GM12892 (cell line): ENCODE measurements around the gene EXOC3L1.

Experiments used
- DNase-seq: peaks from one replicate; pipeline ENCODE4 v3.0.0; 2011; ENCODE audit not compliant: insufficient read length
- FAIRE-seq: peaks from 2 replicates; lab custom pipeline; 2011; peaks lifted over from hg19 to GRCh38; lab: Jason Lieb, UNC
- POLR2A ChIP-seq: IDR thresholded peaks from 2 replicates; pipeline ENCODE4 v1.6.1; 2011; ENCODE audit warnings: low read depth, low read length, control low read depth
- POLR2AphosphoS5 ChIP-seq: IDR thresholded peaks from 2 replicates; pipeline ENCODE4 v1.6.1; 2011; ENCODE audit warnings: low read depth, low read length, control low read depth
- TAF1 ChIP-seq: IDR thresholded peaks from 2 replicates; pipeline ENCODE4 v1.6.1; 2011; ENCODE audit warnings: low read depth, mild to moderate bottlenecking, control low read depth, low read length, borderline replicate concordance

The EXOC3L1 gene

DNA sequence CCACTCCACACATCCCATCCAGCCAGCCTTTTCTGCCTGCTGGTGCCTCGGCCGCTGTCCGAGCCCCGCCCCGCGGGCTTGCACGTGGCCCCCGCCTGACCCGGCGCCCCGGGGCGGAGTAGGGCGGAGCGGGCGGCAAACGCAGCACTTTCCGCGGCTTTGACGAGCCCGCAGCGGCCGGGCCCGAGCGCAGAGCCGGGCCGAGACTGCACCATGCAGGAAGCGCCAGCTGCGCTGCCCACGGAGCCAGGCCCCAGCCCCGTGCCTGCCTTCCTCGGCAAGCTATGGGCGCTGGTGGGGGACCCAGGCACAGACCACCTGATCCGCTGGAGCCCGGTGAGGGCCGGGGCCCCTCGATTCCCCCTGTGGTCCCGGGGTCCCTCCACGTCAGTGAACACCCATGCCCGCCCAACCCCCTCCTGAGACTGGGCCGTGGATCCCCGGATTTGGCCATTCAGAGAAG lies 25.3 kb downstream of the EXOC3L1 start, which contains the start of gene HSF4:
HSF4 (plus strand) TSS at position 147 of the 463 bp plus-strand sequence; CDS start at position 214, 67 bp downstream.
- FAIRE-seq (peak; percentile 46), DNase-seq (no peak)
- no peak for TF ChIP-seq TAF1
- no peak for TF ChIP-seq POLR2A
- no peak for TF ChIP-seq POLR2AphosphoS5

DNA sequence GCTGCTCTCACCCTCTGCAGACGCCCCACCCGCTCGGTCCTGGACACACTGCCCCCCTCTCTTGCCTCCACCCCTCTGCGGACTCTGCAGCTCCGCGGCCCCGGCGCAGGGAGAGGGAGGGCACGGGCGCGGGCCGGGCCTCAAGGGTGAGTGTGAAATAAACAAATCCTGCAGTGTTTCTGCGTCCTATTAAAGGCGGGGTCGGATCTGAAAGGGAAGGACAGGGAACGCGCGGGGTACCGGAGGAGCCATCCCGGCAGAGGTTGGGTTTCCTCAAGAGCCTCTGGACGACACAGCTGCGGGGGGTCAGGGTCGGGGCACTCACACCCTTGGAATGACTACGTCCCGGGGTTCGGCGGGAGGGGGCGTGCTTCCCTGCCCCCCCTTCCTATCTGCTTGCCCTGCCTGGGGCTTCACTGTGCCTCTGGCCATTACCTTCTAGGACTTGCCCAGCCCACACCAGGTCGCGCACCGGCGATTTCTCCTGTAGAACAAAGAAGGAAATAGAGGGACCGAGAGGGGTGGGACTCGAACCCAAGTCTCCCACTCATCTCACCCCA lies 25.9 kb downstream of the EXOC3L1 start:
- peak; percentile 33 for FAIRE-seq
- TF ChIP-seq TAF1 (no peak), POLR2AphosphoS5 (no peak), POLR2A (no peak)
- no peak for DNase-seq

DNA sequence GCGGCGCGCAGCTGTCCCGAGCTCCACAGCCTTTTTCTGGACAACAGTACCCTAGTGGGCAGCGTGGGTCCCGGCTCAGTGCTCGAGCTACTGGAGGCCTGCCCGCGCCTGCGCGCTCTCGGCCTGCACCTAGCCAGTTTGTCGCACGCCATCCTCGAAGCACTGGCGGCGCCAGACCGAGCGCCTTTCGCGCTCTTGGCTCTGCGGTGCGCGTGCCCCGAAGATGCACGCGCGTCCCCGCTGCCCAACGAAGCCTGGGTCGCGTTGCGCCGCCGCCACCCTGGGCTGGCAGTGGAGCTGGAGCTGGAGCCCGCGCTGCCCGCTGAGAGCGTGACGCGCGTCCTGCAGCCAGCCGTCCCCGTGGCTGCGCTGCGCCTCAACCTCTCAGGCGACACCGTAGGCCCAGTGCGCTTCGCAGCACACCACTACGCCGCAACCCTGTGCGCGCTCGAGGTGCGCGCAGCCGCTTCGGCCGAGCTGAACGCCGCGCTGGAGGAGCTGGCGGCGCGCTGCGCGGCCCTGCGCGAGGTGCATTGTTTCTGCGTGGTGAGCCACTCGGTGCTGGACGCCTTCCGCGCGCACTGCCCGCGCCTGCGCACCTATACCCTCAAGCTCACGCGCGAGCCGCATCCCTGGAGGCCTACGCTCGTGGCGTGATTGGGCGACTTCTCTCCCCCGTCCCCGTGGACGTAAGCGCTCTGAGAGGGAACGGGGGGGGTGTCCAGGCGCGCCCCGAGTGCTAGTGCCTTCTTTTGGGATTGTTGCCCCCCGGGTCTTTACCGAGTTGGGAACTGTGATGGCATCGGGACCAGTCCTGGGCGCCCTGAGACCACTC lies 26.6 kb downstream of the EXOC3L1 start:
- FAIRE-seq (peak; percentile 80), DNase-seq (no peak)
- TF ChIP-seq POLR2AphosphoS5: no peak
- no peak; the same call in 1 of the 2 replicates for TF ChIP-seq POLR2A
- no peak for TF ChIP-seq TAF1

DNA sequence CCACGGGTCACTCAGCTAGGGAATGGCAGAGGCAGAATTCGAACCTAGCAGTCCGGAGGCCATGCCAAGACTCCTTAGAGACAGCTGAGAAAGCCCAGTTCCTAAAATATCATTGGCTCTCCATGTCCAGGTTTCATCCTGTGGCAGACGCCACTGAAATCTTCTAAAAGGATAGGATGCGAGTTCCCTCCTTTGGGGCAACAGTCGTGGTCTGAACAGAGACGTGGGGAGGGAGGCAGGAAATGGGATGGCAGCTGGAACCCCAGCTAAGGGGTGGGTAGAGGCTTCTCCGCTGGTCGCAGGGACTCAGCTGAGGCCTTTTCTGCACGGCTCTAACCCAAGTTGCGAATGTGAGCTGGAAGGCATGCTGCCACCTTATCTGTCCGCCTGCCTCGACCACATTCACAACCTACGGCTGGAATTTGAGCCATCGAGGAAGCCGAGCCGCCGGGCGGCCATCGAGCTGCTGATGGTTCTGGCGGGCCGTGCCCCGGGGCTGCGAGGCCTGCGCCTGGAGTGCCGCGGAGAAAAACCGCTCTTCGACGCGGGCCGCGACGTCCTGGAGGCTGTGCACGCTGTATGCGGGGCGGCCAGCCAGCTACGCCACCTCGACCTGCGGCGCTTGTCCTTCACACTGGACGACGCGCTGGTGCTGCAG lies 27.3 kb downstream of the EXOC3L1 start:
- TF ChIP-seq TAF1: no peak
- TF ChIP-seq POLR2AphosphoS5: no peak
- TF ChIP-seq POLR2A: no peak

DNA sequence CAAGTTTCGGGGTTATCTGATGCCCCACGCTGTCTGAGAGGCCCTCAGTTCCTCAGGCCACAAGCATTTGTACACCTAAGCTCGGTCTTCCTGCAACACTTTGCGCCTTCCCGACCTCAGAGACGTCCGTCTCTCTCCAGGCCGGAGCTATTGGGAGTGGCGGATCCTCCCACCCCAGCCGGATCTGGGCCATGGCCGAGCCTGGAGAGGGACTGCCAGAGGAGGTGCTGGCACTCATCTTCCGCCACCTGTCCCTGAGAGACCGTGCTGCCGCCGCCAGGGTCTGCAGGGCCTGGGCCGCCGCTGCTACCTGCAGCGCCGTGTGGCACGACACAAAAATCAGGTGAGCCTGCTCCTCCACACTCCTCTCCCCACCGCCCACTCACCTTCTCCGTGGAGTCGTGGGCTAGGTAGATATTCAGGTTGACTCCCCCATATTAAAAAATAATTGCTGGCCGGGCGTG lies 28.3 kb downstream of the EXOC3L1 start:
- TF ChIP-seq TAF1: no peak
- TF ChIP-seq POLR2AphosphoS5: no peak

More for the DNA sequence above, 27.3 kb downstream of the EXOC3L1 start:
- DNase-seq: no peak
- no peak for FAIRE-seq

DNA sequence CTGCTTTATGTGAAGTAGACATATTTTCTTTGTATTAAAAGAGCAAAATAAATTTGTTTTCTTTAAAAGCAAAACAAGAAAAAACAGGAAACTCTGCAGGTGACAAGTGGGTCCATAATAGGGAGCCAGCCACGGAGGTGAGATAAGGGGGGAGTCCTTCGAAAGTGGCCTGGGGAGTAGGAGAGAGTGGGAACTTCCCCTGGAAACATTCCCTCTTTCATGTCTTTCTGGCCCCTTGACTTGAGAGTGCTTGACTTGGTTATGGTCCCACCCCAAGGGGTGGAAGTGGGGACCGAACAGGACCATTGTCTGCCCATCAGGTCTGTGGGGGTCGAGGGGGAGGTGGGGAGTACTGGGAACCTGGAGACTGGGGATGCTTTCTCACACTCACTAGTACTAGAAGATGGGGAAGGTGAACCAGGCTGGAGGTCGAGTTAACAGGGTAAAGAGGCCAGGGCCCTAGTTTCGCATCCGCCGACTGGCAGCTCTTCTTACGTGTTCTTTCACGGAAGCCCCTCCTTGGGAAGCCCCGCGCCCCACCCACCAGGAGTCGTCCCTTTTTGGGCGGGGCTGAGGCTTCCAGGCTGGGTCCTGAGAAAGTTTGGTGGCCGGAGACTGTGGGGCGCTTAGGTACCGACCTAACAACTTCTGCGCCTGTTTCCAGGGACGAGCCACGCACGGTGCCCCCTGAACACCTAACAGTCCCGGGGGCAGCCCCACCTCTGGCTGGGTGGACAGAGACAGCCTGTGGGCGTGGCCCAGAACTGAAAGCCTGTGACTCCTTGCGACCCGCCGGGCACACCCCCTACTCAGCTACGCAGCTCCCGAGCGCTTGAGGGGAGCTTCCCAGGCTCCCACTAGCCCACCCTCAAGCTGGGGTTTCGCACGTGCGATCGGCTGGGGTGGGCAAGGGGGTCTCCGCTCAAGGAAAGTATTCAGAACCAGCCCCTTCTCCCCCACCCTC lies 31.0 kb downstream of the EXOC3L1 start:
- FAIRE-seq: peak; percentile 80
- TF ChIP-seq POLR2A (0 out of 2 replicates have a peak, but pooled peaks have one; percentile 46), TAF1 (no peak), POLR2AphosphoS5 (peak; percentile 33; the same call in 1 of the 2 replicates)
- no peak for DNase-seq

More for the DNA sequence above, 28.3 kb downstream of the EXOC3L1 start:
- DNase-seq (no peak), FAIRE-seq (no peak)

DNA sequence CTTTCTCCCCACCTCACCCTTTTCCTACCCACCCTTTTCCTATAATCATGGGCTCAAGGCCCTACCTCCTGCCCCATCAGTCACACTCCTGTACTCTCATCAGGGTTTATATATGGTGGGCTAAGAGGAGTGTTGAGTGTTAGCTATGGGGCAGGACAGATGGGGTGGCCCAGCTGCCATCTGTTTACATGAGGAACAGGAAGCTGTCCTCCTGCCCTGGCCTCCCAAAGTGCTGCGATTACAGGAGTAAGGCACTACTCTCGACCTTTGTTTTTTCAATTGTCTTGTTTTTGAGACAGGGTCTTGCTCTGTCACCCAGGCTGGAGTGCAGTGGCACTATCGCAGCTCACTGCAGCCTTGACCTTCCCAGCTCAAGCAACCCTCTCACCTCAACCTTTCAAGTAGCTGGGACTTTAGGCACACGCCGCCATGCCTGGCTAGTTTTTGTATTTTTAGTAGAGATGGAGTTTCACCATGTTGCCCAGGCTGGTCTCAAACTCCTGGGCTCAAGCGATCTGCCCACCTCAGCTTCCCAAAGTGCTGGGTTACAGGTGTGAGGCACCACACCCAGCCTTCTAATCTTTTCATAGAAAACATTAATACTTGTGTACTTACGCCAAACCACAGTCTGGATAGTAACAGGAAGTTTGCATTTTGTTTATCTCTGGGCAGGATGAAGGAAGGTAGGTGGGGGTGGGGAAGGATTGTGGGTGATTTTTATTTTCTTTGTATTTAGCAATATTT lies 31.9 kb downstream of the EXOC3L1 start:
- TF ChIP-seq POLR2A (no peak), POLR2AphosphoS5 (no peak)
- DNase-seq (no peak), FAIRE-seq (no peak)

DNA sequence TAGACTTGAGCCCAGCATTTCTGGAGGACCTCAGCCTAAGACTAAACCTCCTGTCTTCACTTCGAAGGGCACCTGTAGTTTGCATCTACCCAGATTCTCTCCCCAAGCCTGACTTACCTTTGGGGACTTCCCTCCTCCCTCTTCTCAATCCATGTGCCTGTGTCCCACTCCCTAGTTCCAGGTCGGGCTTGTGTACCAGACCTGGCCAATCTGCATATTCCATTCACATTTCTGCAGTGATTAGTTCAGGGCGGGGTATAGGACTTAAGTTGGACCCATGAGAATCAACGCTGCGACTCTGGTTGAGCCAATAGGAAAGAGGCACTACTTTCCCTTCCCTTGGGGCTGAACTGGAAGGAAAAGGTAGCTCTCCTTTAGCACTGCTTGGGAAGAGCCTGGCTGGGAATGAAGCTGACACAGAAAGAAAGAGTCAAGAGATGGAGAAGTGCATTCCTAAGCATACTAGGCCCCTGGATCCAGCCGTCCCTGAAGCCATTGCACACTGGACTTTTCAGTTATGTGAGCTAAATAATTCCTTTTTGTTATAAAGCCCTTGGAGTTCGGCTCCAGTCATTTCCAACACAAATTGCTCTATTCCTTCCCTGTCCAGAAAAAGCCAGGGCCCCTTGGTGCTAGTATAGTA lies 32.7 kb downstream of the EXOC3L1 start:
- FAIRE-seq: no peak
- TF ChIP-seq POLR2AphosphoS5: no peak
- no peak for TF ChIP-seq TAF1
- TF ChIP-seq POLR2A: no peak
- no peak for DNase-seq

DNA sequence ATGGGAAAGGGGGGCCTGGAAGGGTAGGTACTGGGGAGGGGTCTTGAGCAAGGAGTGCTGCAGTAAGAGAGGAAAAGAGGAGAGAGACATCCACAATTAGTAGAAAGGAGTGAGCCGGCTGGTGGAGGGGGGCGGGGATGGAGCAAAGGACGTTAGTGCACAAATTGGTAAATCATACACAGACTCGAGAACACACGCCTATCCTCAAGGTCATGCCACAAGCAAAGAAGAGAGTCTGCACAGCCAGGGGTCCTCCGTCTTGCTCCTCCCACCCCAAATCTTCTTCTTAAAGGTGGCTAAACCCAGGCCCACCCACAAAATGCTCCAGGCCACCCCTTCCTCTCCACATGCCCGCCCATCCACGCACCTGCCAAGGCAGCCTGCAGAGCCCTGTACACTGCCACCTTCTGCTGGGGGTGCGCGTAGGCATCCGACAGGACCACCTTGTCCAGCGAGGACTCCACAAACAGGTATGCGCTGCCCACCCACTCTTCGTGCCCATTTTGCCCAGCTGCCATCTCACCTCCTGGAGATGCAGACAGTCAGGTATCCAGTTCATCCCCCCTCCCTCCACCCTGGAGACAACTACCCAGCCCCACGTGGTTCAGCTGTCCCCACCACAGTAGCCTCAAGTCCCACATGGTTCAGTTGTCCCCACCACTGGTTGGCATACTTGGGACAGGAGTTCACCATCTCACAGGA lies 33.6 kb downstream of the EXOC3L1 start:
- no peak for FAIRE-seq
- no peak for TF ChIP-seq POLR2A
- TF ChIP-seq TAF1: no peak
- no peak for TF ChIP-seq POLR2AphosphoS5
- DNase-seq: no peak
